Right renal pelvis (tissue), 4 donors: ENCODE data around the gene THPO. TPM values are rescaled to one million over a fixed set of nuclear protein-coding genes. Genes with fewer than 3 reads are reported as not detected.
A peak's percentile ranks its signal among the peaks of the same experiment; 100 is the strongest.

Experiments
- DNase-seq, 4 donors: peaks; one replicate each; pipeline ENCODE4 v3.0.0-alpha.2; 2013; ENCODE audit warnings: low read depth in 4 of 4, low spot score in 3 of 4, missing footprints in 1 of 4
- polyA plus RNA-seq, 4 donors: library from polyadenylated mRNA; unstranded; fragments of 120-200 nt; gene quantifications; one replicate each; pipeline ENCODE4 v1.2.1, GENCODE V29; 2013; ENCODE audit not compliant: insufficient read length in 4 of 4

Gene THPO
- polyA plus RNA-seq, 4 donors: 1.9 to 3.1 (median 2.5) TPM

GRCh38 chr3:184386047-184386806 lies 8.2 kb upstream of the THPO start:
- DNase-seq: no peak

GRCh38 chr3:184384856-184385422 lies 6.9 kb upstream of the THPO start:
- no peak for DNase-seq

GRCh38 chr3:184384342-184384741 lies 6.3 kb upstream of the THPO start:
- DNase-seq: no peak

- DNase-seq: no peak
Measured at GRCh38 chr3:184383033-184383740, 5.2 kb upstream of the THPO start.

GRCh38 chr3:184382326-184383032 lies 4.5 kb upstream of the THPO start:
- DNase-seq: no peak

DNA sequence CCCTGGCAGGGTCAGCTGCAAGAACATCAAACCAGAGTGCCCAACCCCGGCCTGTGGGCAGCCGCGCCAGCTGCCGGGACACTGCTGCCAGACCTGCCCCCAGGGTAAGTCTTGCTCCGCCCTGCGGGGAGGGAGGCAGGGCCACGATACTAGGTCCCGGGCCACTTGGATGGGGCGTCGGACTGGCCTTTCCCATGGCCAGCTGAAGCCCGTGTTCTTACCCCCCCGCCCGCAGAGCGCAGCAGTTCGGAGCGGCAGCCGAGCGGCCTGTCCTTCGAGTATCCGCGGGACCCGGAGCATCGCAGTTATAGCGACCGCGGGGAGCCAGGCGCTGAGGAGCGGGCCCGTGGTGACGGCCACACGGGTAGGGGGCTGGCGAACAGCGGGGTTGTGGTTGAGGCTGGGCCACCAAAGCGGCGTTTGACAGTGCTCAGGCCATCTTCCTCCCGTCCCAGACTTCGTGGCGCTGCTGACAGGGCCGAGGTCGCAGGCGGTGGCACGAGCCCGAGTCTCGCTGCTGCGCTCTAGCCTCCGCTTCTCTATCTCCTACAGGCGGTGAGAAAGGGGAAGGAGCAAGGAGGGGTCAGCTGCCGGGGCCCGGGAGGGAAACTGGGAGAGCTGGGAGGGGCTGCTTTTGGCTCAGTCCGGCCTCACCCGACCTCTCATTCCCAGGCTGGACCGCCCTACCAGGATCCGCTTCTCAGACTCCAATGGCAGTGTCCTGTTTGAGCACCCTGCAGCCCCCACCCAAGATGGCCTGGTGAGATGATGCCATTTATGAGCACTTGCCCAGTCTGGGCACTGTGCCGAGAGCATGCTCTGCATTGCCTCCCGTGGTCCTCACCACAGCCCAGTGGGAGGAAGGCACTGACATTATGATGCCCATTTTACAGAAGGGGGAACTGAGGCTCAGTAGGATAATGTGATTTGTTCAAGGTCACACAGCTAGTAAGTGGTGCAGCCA lies 3.5 kb upstream of the THPO start:
- DNase-seq: no peak

GRCh38 chr3:184380627-184381260 lies 2.7 kb upstream of the THPO start:
- DNase-seq: no peak

DNA sequence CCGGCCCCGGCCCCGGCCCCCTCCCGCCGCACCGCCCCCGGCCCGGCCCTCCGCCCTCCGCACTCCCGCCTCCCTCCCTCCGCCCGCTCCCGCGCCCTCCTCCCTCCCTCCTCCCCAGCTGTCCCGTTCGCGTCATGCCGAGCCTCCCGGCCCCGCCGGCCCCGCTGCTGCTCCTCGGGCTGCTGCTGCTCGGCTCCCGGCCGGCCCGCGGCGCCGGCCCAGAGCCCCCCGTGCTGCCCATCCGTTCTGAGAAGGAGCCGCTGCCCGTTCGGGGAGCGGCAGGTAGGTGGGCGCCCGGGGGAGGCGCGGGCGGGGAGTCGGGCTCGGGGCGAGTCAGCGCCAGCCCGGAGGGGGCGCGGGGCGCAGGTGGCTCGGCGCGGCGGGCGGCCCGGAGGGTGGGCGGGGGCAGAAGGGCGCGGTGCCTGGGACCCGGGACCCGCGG lies 2.2 kb upstream of the THPO start:
- no peak for DNase-seq

DNA sequence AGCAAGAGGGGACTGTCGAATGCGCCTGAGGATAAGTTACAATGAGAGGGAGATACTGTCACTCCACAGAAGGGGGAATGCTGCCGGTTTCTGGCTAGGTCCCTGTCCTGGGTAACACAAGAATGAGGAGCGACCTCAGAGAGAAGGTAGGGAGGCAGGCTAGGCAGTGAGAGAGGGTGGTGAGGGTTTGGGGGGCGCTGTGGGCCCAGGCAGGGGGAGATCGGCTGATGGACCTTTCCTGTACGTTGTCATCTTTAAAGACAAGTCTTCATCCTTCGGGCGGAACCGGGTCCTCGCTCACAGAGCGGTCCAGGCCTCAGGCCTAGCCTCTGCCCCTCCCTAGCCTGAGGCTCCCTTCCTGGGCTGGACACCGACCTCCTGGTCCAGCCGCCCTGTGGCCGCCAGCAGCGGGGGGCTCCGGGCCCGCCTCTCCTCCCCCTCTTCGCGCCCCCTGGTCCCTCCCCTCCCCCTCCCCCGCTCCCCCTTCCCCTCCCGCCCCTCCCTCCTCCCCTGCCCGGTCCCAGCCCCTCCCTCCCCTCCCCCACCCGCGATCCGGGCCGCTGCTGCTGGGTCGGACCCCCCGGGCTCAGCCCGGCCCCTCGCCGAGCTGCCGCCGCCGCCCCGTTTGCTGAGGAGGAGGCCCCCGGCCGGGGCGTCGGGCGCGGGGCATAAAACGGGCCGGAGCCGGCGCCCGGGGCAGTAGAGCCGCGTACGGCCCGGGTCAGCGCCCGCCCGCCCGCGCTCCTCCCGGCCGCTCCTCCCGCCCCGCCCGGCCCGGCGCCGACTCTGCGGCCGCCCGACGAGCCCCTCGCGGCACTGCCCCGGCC lies 1.6 kb upstream of the THPO start, which contains the start of gene CHRD:
Gene CHRD (plus strand): TSS at position 697 of the 827 bp plus-strand sequence. CDS start 265 bp downstream, outside the sequence.
- DNase-seq: no peak

GRCh38 chr3:184378651-184379357 lies 797 bp upstream of the THPO start:
- DNase-seq: no peak

GRCh38 chr3:184377374-184377773 lies 633 bp downstream of the THPO start:
- DNase-seq: no peak

GRCh38 chr3:184375747-184376461 lies 2.1 kb downstream of the THPO start:
- DNase-seq: no peak

DNA sequence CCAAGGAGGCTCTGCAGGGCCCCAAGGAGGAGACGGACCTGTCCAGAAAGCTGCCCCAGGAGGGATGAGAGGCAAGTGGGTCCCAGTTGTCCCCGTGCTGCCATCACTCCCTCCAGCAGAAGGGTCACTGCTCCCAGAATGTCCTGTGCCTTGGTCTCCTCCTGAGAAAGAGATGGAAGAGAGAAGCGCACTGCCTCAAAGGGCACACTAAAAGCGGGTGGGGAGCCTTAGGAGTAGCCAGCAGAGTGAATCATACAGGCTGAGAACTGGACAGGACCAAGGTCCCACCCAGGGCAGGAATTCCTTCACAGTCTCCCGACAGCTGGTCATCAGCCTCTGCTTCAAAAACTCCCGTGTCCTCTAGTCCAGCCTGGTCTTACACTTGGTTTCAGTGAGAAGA lies 4.6 kb downstream of the THPO start:
- DNase-seq: no peak

DNA sequence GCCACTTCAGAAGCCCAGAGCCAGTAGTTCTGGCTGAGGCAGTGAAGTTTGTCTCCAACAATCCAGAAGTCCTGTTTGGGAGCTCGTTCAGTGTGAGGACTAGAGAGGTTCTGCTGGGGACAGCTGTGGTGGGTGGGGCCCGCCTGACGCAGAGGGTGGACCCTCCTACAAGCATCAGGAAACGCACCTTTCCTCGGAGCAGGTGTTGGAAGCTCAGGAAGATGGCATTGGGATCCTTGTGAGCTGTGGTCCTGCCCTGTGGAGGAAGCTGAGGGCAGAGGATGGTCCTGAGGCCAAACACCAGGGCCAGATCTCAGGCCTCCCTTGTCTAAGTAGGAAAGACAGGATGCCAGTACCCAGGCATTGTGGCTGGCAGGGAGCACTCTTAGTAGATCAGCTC lies 5.1 kb downstream of the THPO start:
- no peak for DNase-seq

GRCh38 chr3:184372296-184372821 lies 5.6 kb downstream of the THPO start:
- no peak for DNase-seq

- DNase-seq: peak in 1 of 4 donors; percentile 68
Measured at GRCh38 chr3:184371570-184372018, 6.4 kb downstream of the THPO start.
